Measurements from ENCODE around the gene LDHD.
"Not testable (repeated sequence)": the region's sequence is repeated elsewhere in the genome, so short reads cannot be mapped to it uniquely, and the experiment has no call there.

The LDHD gene

DNA sequence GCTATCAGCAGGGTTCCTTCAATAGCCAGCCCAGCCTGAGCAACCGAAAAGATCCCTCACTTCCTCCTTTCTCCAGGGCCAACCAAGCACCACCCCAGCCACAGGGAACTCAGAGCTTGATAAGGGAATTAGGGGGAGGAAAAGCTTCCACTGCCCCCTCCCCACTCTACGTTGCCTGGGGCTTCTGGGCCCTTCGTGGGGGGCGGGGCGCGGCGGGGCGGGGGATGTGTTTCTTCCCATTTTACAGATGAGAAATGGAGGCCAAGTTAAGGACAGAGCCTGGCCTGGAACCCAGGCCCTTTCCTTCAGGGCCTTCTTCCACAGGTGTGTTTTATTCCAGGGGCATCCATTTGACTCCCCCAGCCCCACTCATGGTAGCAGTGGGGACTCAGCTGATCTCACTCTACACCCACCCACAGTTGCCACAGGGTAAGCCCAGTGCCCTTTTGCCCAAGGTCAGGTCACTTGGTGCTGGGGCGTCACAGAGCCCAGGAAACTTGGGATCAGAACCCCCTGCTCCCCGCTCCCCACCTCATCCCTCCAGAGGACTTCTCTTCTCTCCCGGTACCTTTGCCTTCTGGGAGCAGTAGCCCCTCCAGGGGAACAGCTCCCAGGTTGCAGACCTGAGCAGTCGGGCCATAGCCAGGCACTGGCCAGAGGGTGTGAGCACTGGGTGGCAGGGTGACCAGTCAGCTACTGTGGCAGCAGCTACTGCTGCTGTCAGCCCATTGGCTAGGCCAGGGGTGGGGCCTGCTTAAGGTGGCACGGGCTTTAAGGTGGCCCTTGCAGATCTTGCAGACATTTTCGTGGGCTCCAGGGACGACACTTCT lies at the start of gene LDHD:
Gene LDHD, minus strand, starts transcription at position 700 of the 830 bp plus-strand sequence. Its CDS starts 60 bp downstream, at position 640.
- FAIRE-seq: no peak

DNA sequence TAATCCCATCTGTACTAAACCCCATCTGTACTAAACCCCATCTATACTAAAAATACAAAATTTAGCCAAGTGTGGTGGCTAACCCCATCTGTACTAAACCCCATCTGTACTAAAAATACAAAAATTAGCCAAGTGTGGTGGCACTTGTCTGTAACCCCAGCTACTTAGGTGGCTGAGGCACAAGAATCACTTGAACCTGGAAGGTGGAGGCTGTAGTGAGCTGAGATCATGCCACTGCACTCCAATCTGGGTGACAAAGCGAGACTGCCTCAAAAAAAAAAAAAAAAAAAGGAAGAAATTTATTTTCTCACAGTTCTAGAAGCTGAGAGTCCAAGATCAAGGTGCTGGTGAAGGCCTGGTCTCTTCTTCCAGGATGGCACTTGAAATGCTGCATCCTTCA lies 43.8 kb upstream of the LDHD start:
- no peak for FAIRE-seq

DNA sequence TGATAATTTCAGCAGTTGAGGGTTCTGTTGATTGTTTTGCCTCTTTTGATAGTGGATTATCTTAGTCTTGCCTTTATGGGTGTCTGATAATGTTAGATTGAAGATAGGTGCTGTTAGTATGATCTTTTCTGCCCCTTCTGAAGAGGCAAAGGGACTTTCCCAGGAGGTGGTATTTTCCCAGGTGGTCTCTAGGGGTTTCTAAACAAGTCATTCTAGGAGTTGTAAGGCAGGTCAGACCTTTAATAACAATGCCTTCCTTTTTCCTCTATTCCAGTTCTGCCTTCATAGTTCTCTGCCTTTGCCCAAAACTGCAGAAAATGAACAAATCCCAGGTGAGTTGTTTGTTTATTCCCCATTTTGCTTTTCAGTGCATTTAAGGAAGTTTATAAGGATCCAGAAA lies 36.1 kb upstream of the LDHD start:
- FAIRE-seq: no peak

DNA sequence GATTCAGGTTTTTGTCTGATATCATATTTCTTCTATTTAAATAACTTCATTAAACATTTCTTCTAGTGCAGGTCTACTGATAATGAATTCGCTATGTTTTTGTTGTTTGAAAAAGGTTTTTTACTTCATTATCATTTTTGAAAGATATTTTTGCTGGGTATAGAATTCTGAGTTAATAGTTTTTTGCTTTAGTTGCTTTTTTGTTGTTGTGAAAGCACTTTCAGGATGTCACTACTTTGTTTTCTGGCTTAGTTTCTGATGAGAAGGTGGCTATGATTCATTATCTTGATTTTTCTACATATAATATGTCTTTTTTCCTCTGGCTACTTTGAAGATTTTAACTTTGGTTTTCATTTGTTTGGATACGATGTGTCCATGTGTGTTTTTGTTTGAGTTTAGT lies 35.2 kb upstream of the LDHD start:
- FAIRE-seq: no peak

DNA sequence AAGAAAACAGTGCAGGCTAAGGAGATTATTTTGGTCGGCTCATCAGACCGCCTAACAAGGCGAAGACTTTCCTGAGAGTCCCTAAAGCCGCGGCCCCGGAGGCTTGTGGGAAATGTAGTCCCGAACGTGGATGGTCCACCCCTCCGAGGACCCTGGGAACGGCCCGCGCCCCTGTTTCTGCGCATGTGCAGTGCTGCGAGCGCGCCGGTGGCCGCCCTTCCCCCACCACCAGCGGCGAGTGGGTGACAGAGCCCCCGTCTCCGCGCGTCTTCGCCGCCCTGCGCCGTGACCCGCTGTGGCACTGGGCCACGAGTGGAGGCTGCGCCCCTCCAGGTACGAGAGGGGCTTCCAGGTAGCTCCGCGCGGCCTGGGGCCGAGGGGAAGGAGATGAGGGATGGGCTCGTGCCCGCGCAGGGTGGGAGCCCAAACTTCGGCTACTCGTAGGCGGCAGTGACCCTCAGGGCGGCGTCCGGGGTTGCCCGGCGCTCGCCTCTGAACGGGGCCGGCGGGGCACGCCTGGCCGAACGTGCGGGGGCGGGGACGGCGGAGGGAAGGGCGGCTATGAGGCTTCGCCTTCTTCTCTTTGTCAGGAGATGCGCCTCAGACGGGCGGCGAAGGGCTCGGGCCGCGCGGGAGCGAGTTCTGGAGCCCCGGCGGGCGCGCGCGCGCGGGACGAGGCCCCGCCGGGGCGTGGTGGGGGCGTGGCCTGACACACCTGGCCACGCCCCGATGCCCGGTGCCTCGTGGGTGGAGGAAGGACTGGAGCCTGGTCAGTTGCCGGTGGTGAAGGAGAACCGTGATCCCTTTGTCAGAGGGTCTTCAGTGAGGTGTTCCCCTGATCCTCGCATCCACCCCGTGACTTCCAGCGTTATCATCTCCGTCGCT lies 32.0 kb upstream of the LDHD start, which contains the start of gene ZFP1:
Gene ZFP1, plus strand, starts transcription at position 214 of the 885 bp plus-strand sequence. CDS start 4,428 bp downstream, outside the sequence.
- FAIRE-seq: peak; percentile 19

DNA sequence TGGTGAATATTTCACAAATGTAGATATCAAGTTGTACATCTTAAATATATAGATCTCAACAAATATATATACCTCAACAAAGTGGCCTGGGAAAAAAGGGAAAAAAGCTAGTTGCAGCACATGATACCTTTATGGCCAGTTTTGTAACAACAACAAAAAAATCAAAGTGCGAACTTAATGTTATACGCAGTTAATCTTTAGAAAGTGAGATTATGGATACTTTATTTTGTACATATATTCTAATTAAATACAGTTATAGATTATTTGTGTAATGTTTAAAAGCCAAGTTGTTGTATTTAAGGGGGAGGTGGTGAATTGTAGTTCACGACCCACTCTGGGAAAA lies 31.4 kb upstream of the LDHD start:
- no peak for FAIRE-seq

DNA sequence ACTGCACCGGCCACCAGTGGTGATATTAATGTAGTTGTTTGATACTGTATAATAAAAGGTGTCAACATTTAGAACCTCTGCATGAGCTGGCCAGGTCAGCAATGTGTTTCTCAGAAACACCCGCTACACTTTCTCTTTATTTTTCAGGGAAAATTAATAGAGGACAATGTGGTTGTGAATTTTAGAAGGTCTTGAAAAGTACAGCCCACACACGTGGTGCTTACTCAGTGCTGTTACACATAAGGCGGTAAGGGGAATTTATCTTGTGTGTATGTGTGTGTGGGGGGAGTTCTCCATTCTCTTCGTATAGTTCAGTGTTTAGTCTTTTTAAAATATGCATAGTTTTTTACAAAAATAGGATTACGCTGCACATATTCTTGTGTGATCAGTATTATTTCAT lies 27.4 kb upstream of the LDHD start:
- FAIRE-seq: no peak

DNA sequence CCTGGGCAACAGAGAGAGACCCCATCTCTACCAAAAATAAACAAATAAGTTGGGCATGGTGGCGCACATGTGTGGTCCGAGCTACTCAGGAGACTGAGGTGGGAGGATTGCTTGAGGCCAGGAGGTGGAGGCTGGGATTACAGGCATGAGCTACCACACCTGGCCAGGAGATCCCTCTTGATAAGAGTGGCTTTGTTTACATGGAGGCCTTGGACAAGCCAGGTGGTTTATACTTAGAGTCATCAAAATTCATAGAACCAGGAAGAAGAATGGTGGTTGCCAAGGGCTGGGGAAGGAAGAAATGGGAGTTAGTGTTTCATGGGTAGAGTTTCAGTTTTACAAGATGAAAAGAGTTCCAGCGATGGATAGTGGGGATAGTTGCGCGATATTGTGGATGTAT lies 22.9 kb upstream of the LDHD start:
- no peak for FAIRE-seq

DNA sequence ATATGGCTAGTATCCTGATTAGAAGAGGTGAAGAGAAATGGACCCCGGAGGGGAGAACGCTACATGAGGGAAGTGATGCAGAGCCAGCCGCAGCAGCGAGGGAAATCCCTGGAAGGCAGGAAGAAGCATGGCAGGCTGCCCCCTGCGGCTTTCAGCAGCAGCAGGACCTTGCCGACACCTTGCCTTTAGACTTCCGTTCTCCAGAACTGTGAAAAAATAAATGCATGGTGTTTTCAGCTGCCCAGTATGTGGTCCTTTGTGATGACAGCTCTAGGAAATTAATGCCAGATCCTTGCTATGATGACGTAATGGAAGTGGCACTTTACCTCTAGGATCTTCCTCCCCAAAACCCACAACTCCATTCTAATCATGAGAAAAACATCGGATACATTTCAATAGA lies 22.1 kb upstream of the LDHD start:
- FAIRE-seq: no peak

DNA sequence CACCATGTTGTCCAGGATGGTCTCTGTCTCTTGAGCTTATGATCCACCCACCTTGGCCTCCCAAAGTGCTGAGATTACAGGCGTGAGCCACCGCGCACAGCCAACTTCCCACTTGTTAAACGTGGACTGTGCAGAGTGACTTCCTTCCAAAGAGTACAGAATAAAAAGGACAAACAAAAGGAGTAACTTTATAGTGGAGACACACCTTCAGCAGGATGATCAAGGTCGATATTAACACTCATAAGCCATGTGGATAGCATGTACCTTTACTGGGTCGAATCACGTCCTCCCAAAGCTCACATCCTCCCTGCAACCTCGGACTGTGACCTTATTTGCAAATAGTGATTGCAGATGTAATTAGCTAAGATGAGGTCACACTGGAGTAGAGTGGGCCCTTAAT lies 21.7 kb upstream of the LDHD start:
- no peak for FAIRE-seq

DNA sequence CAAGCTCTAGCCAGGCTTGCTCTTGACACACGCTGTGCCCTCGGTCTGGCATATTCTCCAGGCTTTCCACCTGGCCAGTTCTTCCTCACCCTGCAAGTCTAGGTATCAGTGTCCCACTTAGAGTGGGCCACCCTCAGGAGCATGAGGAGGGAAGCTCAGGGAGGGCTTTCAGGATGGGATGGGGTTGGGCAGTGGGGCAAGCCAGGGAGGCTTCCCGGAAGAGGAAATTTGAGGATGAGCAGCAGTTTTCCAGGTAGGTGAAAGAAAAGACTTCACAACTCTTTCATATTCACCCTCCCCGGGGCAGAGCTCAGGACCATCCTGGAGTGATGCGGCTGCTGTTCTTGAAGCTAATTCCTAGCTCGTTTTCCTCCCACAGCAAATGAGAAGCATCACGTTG lies 14.5 kb upstream of the LDHD start:
- no peak for FAIRE-seq

DNA sequence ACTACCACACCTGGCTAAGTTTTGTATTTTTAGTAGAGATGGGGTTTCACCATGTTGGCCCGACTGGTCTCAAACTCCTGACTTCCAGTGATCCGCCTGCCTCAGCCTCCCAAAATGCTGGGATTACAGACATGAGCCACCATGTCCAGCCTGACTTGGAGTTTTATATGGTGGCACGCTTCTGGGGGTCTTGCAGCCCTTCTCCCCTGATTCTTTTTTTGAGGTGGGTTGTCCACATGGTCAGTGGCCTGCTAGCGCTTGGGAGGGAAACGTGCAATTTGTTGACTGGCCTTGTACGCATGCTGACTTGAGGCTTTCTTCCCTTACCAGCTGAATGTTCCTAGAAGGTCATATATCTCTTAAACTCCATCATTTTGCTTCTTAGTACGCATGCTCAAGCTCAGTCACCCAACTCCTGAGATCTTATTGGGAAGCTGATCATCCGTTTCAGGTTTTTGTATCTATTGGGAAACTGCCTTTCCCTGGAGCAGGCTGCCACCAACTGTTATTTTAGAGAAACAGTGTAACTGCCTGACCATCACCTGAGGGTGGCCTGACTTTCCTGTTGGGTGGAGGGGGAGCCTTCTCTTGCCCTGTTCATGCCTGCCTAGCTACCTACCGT lies 13.7 kb upstream of the LDHD start:
- FAIRE-seq: no peak

DNA sequence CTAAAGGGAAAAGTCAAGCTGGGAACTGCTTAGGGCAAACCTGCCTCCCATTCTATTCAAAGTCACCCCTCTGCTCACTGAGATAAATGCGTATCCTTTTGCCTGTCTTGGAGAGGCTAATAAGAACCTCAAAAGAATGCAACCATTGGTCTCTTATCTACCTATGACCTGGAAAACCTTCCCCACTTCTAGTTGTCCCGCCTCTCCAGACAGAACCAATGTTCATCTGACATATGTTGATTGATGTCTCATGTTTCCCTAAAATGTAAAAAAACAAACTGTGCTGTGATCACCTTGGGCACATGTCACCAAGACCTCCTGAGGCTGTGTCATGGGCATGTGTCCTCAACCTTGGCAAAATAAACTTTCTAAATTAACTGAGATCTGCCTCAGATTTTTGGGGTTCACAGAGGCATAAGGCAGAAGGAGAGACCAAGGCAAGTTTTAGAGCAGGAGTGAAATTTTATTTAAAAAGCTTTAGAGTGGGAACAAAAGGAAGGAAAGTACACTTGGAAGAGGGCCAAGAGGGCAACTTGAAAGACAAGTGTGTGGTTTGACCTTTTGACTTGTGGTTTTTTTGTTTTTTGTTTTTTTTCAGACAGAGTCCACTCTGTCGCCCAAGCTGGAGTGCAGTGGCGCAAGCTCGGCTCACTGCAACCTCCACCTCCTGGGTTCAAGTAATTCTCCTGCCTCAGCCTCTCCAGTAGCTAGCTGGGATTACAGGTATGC lies 13.0 kb upstream of the LDHD start:
- not testable (repeated sequence) for FAIRE-seq

DNA sequence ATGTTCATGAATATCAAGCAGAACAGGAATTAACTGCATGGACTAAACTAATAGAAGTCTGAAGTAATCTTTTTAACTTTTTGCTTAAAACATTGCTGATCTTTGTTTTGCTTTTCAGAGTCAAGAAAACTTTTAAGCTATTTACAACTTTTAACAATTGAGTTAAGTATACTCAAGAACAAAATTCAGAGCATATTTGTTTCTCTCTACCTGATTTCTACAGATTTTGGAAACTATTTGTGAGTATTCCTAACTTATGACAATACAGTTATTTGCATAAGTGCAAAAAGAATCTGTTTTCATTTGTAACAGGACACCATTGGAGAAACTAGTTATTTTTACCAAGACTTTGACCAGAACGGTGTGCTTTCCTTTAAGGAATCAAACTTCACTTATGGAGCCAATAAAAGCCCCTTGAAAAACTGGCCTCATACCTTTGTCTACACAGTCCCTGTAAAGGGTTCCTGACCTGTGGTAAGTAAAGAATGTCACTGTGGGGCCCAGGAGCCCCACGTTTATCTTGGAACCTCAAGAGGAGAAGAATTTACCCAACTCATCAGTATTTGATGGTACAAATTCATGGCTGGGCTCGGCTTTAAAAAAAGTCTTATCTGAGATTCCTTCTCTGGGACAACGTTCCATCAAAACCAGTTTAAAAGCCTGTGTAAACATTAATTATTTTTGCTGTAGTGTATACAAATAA lies 11.3 kb upstream of the LDHD start:
- FAIRE-seq: no peak

DNA sequence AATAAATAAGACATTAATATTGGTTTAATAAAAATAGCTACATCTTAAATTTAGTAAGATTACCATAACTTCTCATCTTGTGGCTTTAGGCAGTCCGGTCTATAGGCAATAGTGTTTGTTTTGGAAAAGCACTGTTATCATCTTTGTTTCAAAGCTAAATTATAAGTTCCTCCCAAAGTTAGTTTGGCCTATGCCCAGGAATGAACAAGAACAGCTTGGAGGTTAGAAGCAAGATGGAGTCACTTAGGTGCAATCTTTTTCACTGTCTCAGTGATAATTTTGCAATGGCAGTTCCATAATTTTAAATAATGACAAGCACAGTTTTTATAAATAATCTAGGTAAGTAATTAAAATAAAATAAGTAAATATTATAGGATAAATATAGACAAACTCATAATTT lies 6.0 kb upstream of the LDHD start:
- no peak for FAIRE-seq

DNA sequence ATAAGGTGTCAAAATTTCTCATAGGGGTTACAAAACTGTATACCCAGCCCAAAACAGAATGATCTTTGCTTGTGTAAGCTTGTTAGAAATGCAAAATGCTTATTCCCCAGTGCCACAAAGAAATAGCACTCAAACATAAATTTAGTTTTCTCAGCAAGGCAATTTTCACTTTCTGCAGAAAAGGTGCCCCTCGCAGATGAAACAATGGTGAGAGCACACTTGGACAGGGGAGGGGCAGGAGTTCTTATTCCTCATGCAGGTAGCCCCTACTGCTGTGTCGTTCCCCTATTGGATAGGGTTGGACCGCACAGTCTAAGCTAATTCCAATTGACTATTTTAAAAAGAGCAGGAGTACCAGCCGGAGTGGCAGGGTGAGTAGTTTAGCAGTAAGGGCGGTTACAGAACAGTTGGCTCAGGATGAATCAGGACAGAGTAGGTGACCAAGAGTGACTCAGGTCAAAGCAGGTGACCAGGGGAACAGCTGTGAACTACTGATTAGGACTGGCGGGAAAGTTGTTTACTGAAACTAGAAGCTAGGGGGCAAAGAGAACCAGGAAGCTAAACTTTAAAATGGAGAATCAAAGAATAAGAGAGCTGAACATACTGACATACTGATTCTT lies 5.5 kb upstream of the LDHD start:
- no peak for FAIRE-seq

DNA sequence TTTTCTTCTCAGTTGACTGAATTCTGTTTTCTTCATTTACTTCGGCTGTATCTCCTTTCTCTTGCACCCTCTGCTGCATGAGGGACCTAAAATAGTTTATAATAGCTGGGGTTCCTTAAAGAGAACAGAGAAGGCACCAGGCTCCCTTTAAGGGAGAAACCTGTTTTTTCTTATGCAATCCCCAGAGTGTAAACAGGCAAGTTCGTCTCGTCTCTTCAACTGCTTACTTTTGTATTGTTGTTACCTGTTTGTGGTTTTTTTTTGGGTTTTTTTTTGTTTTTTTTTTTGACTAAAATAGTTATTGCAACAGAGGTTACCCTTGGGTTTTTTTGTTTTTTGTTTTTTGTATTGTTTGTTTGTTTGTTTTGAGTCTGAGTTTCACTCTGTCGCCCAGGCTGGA lies 3.7 kb upstream of the LDHD start:
- no peak for FAIRE-seq

DNA sequence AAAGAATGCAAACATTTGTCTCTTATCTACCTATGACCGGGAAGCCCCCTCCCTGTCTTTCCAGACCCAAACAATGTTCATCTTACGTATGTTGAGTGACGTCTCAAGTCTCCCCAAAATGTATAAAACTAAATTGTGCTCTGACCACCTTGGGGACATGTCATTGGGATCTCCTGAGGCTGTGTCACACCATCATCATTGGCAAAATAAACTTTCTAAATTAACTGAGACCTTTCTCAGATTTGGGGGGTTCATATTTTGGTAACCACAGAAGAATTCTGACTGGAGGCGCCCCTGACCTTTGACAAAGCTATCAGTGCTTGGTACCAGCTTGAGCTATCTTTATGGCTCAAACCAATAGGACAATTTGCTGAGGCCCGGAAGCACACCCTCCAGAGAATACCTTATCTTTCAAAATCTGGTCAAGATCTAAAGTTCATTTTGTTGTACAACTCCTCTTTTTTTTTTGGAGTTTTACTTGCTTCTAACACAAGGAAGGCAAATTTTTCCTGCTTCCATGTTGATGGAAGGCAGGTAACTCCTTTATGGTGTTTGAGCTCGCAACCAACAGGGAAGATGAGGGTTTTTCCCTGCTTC lies 2.5 kb upstream of the LDHD start:
- FAIRE-seq: no peak

DNA sequence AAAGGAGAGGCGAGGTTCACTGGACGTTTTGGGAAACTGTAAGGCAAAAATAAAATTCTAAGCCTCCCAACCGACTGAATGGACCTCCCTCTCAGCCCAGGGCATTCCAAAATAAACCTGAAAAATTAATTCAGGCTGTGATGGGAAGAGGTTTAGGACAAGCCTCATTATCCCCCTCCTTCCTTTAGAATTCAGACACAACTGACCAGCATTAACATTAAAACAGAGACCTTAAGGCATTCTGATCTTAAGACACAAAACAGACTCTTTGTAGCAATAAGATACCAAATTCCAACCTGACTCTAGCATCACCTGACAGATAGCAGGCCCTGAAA lies 298 bp upstream of the LDHD start:
- FAIRE-seq: no peak

DNA sequence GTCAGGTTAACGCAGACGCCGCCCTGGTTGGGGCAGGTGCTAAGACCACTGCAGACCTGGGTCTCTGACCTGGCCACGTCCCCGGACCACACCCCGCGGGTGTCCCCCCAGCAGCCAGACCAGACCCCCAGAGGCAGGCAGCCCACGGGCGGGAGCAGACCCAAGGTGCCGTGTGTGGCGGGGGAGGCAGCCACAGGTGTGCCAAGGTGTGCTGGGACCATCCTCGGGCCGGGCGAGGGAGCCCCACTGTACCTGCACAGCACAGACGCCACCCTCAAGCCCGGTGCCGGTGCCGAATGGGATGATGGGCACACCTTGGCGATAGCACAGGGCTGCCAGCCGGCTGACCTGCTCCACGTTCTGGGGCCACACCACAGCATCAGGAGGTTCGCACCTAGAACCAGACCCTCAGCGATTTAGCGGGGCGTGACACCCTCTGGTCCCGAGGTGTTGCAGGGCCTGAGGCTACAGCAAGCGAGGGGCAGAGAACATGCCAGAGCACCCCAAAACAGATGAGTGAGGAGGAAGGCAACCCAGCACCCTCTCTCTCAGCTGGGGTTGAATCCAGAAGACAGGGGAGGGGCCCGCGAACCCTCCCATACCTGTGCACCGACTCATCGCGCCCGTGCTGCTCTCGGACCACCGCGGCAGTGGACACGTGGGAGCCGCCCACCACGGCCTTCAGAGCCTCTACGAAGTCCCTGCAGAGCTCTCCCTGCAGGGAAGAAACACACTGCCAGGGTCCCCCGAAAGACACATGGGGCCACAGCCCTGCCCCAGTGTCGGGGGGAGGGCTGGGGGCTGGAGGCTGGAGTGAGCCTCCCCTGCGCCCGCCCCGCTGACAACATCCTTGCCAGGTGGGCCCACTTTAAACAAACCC lies 1.4 kb downstream of the LDHD start:
- FAIRE-seq: no peak
